HCT116 (cell line): ENCODE data around the gene TAF3. TPM values are rescaled to one million over a fixed set of nuclear protein-coding genes. Genes with fewer than 3 reads are reported as not detected.

Source experiments
- ATAC-seq: fragments of 200-7000 bp; cut with Tn5 transposase; 2 replicates; pipeline ENCODE4 v1.9.1; 2020; ENCODE audit warnings: mild to moderate bottlenecking, moderate library complexity
- BruUV-seq: library from RNA; stranded (reverse); fragments of 400-500 nt; replicated peaks from 2 replicates; lab custom pipeline; 2021; lab: Mats Ljungman, UMichigan
- CTCF ChIA-PET: fragments of 300-600 bp; sonication (Branson Sonifier 250); formaldehyde crosslinking; loops from one replicate; lab custom pipeline; 2021; ENCODE audit warnings: antibody characterized with exemption; lab: Charles Lee
- POLR2A ChIA-PET: fragments of 300-600, 350-600 bp; sonication (Branson Sonifier 250); formaldehyde crosslinking; loops from one replicate; lab custom pipeline; 2021; ENCODE audit warnings: antibody characterized with exemption; lab: Charles Lee
- RAD21 ChIA-PET, 2 experiments: fragments of 300-600 bp; sonication (Branson Sonifier 250); formaldehyde crosslinking; loops; one replicate each; lab custom pipeline; 2023; ENCODE audit warnings: low total read pairs in 2 of 2; ENCODE audit not compliant: uncharacterized antibody in 2 of 2, unreplicated experiment in 2 of 2, low non-redundant PET in 1 of 2; lab: Charles Lee
- DNase-seq: peaks from one replicate; pipeline ENCODE4 v3.0.0-alpha.2; 2010; ENCODE audit warnings: low read depth, low spot score
- H2AFZ ChIP-seq: fragments of 200-600 bp; shearing (Covaris generic), sonication (generic); 2 replicates; pipeline ENCODE4 v1.6.1; 2017; ENCODE audit warnings: low read depth, mixed run types, mixed read lengths, antibody characterized with exemption, low read length; ENCODE audit not compliant: poor library complexity, severe bottlenecking
- H3K27ac ChIP-seq: 2 replicates; pipeline ENCODE4 v1.5.1; 2012; ENCODE audit warnings: low read depth, low read length
- H3K27me3 ChIP-seq: fragments of 200-600 bp; sonication (generic); 2 replicates; pipeline ENCODE4 v1.6.1; 2016; ENCODE audit warnings: mixed run types, low read length, mixed read lengths; ENCODE audit not compliant: insufficient read depth
- H3K36me3 ChIP-seq, 2 experiments: fragments of 200-500 bp in 1 of 2; fragments of 200-600 bp in 1 of 2; sonication (Bioruptor generic) in 1 of 2; sonication (generic) in 1 of 2; 2 replicates each; pipeline versions ENCODE4 v1.5.1 to v1.6.1; 2014 to 2016; ENCODE audit warnings: low read length in 2 of 2, inconsistent platforms in 1 of 2, mixed read lengths in 1 of 2, mixed run types in 1 of 2; ENCODE audit not compliant: insufficient read depth in 2 of 2, control insufficient read depth in 1 of 2
- H3K4me1 ChIP-seq, 2 experiments: fragments of 200-600 bp in 1 of 2; sonication (generic) in 1 of 2; 2 replicates each; pipeline versions ENCODE4 v1.5.1 to v1.6.1; 2012 to 2017; ENCODE audit warnings: low read length in 2 of 2, inconsistent platforms in 1 of 2, mild to moderate bottlenecking in 1 of 2, mixed read lengths in 1 of 2, mixed run types in 1 of 2, moderate library complexity in 1 of 2; ENCODE audit not compliant: insufficient read depth in 2 of 2, control insufficient read depth in 1 of 2
- H3K4me2 ChIP-seq: fragments of 200-600 bp; sonication (generic); 2 replicates; pipeline ENCODE4 v1.6.1; 2017; ENCODE audit warnings: mixed run types, low read length, mixed read lengths
- H3K4me3 ChIP-seq, 2 experiments: fragments of 200-600 bp in 1 of 2; sonication (generic) in 1 of 2; replicated peaks in 1 of 2; 2 replicates each; pipeline ENCODE4 v1.5.1; 2011 to 2016; ENCODE audit warnings: low read length in 2 of 2, control low read depth in 1 of 2, low read depth in 1 of 2, mild to moderate bottlenecking in 1 of 2, mixed read lengths in 1 of 2, mixed run types in 1 of 2
- H3K79me2 ChIP-seq: fragments of 200-600 bp; sonication (generic); 2 replicates; pipeline ENCODE4 v1.6.1; 2017; ENCODE audit warnings: mild to moderate bottlenecking, mixed run types, low read length, moderate library complexity, mixed read lengths; ENCODE audit not compliant: insufficient read depth
- H3K9ac ChIP-seq: fragments of 200-600 bp; sonication (generic); 2 replicates; pipeline ENCODE4 v1.6.1; 2016; ENCODE audit warnings: low read length, mixed read lengths
- H3K9me2 ChIP-seq: fragments of 200-600 bp; sonication (generic), shearing (Covaris generic); 2 replicates; pipeline ENCODE4 v1.6.1; 2017; ENCODE audit warnings: mixed run types, mild to moderate bottlenecking, moderate library complexity; ENCODE audit not compliant: insufficient read depth
- H3K9me3 ChIP-seq, 2 experiments: fragments of 200-500 bp in 1 of 2; fragments of 200-600 bp in 1 of 2; sonication (Bioruptor generic) in 1 of 2; sonication (generic) in 1 of 2; 2 replicates each; pipeline ENCODE4 v1.6.1; 2014 to 2017; ENCODE audit warnings: low read length in 2 of 2, mixed read lengths in 2 of 2, inconsistent platforms in 1 of 2, low read depth in 1 of 2, mild to moderate bottlenecking in 1 of 2, mixed run types in 1 of 2, moderate library complexity in 1 of 2; ENCODE audit not compliant: control insufficient read depth in 1 of 2, insufficient read depth in 1 of 2
- H4K20me1 ChIP-seq: fragments of 200-600 bp; sonication (generic), shearing (Covaris generic); 2 replicates; pipeline ENCODE4 v1.6.1; 2017; ENCODE audit warnings: mixed run types, mild to moderate bottlenecking, moderate library complexity; ENCODE audit not compliant: insufficient read depth
- CTCF ChIP-seq, 3 experiments: fragments of 200-600 bp in 1 of 3; sonication (generic) in 1 of 3; IDR thresholded peaks in 2 of 3; conservative IDR thresholded peaks in 1 of 3; 2 replicates each; pipeline ENCODE4 v1.5.1; 2012 to 2017; ENCODE audit warnings: low read depth in 2 of 3, low read length in 2 of 3, antibody characterized with exemption in 1 of 3, borderline replicate concordance in 1 of 3, control low read depth in 1 of 3, mild to moderate bottlenecking in 1 of 3, mixed read lengths in 1 of 3, mixed run types in 1 of 3, moderate library complexity in 1 of 3; ENCODE audit not compliant: insufficient read depth in 1 of 3
- EGR1 ChIP-seq: IDR thresholded peaks from 2 replicates; pipeline ENCODE4 v1.6.1; 2012; ENCODE audit warnings: low read depth
- ELF1 ChIP-seq: IDR thresholded peaks from 2 replicates; pipeline ENCODE4 v1.6.1; 2012; ENCODE audit warnings: low read depth, borderline replicate concordance
- EZH2 ChIP-seq: fragments of 200-600 bp; sonication (generic); IDR thresholded peaks from 2 replicates; pipeline ENCODE4 v1.6.1; 2017; ENCODE audit warnings: antibody characterized with exemption, mixed run types
- EZH2phosphoT487 ChIP-seq: fragments of 200-600 bp; IDR thresholded peaks from 2 replicates; pipeline ENCODE4 v1.6.1; 2018; ENCODE audit warnings: antibody characterized with exemption, borderline replicate concordance
- MAX ChIP-seq: IDR thresholded peaks from 2 replicates; pipeline ENCODE4 v1.6.1; 2012
- POLR2AphosphoS5 ChIP-seq: IDR thresholded peaks from 2 replicates; pipeline ENCODE4 v1.6.1; 2011; ENCODE audit warnings: mild to moderate bottlenecking, low read depth, low read length, moderate library complexity
- RAD21 ChIP-seq: IDR thresholded peaks from 2 replicates; pipeline ENCODE4 v1.6.1; 2012; ENCODE audit warnings: low read depth, mild to moderate bottlenecking
- REST ChIP-seq: IDR thresholded peaks from 2 replicates; pipeline ENCODE4 v1.6.1; 2012; ENCODE audit warnings: low read depth
- SIN3A ChIP-seq: IDR thresholded peaks from 2 replicates; pipeline ENCODE4 v1.6.1; 2012; ENCODE audit warnings: low read depth
- SRF ChIP-seq: IDR thresholded peaks from 2 replicates; pipeline ENCODE4 v1.6.1; 2012; ENCODE audit warnings: low read depth
- ZBTB33 ChIP-seq: IDR thresholded peaks from 2 replicates; pipeline ENCODE4 v1.6.1; 2011; ENCODE audit warnings: mild to moderate bottlenecking, low read length, moderate library complexity; ENCODE audit not compliant: insufficient replicate concordance; ENCODE audit errors: extremely low read depth
- ZNF274 ChIP-seq: fragments of 200-500 bp; sonication (Bioruptor generic); IDR thresholded peaks from 2 replicates; pipeline ENCODE4 v1.6.1; 2014; ENCODE audit warnings: mild to moderate bottlenecking, low read depth, low read length, inconsistent platforms
- intact Hi-C: fragments of 100-400 bp; cut with micrococcal nuclease; formaldehyde crosslinking; loops from 2 replicates; pipeline ENCODE4 v1.10.0; 2022
- total RNA-seq: library from RNA; stranded (reverse); gene quantifications from one replicate; pipeline ENCODE4 v1.2.1, GENCODE V29; 2021; ENCODE audit not compliant: unreplicated experiment

The TAF3 gene
- total RNA-seq, 1 experiment from 2014 or later = 8.0 TPM

GRCh38 chr10:7937315-7937945 lies 119.1 kb downstream of the TAF3 start (continued):
- TF ChIP-seq ZBTB33 (no peak), ELF1 (no peak), SRF (no peak), POLR2AphosphoS5 (no peak)
- TF ChIP-seq, all 23 proteins: peak for 0

GRCh38 chr10:7941576-7941975 lies 123.3 kb downstream of the TAF3 start:
- Histone ChIP-seq H3K79me2 (no peaks in the 10 kb centered on the region), H3K4me3 (no peak overlapping the region), H3K27ac (no peak overlapping the region), H2AFZ (no peak overlapping the region), H3K4me2 (no peak overlapping the region), H3K9ac (no peak overlapping the region), H3K4me1 (no peaks in the 10 kb centered on the region), H3K36me3 (no peaks in the 10 kb centered on the region), H3K9me2 (no peaks in the 10 kb centered on the region), H3K27me3 (no peaks in the 10 kb centered on the region), H3K9me3 (no peaks in the 10 kb centered on the region), H4K20me1 (no peaks in the 10 kb centered on the region)
- BruUV-seq = no TSS peak
- TF ChIP-seq ZNF274 (no peak), MAX (no peak), EGR1 (no peak), CTCF (IDR thresholded peaks at IDR 0.05 in 2 of 3, conservative IDR thresholded peaks at IDR 0.05 in 1 of 3; ENCODE audit: borderline replicate concordance in 1 of 3, insufficient read depth in 1 of 3, low read depth in 2 of 3, low read length in 2 of 3) (no peak), EZH2 (no peak), EZH2phosphoT487 (no peak), REST (no peak), RAD21 (no peak), POLR2AphosphoS5 (no peak), SIN3A (no peak)
- ChIA-PET POLR2A (no interaction called here), RAD21 (no interaction called here), CTCF (no interaction called here)
- intact Hi-C loops = no loop called here
- ATAC-seq (no peak), DNase-seq (no peak)
